ENCODE results near the gene MYOM1.

The MYOM1 gene

GRCh38 chr18:3256693-3257626 is 37.2 kb upstream of the MYOM1 start:
- Mint-ChIP-seq H3K4me1 (peaks cover 76% of the 10 kb centered on the region), H3K27me3 (no peaks in the 10 kb centered on the region), H3K4me3 (no peak overlapping the region), H3K36me3 (ENCODE audit: insufficient read depth) (peaks cover 68% of the 10 kb centered on the region), H3K9me3 (no peaks in the 10 kb centered on the region), H3K27ac (ENCODE audit: low read depth) (no peak overlapping the region)
- no peak for ATAC-seq (replicated peaks; ENCODE audit: extremely low read depth, poor library complexity, severe bottlenecking)
- DNase-seq (ENCODE audit: low spot score in 2 of 2), result no peak

- H3K4me1 Mint-ChIP-seq, result peaks cover 82% of the 10 kb centered on the region
- DNase-seq (ENCODE audit: low spot score in 2 of 2) (no peak), ATAC-seq (replicated peaks; ENCODE audit: extremely low read depth, poor library complexity, severe bottlenecking) (no peak)
- peak overlapping the region; percentile 16 for H3K27ac Mint-ChIP-seq (ENCODE audit: low read depth)
- H3K9me3 Mint-ChIP-seq, result no peaks in the 10 kb centered on the region
- peaks cover 60% of the 10 kb centered on the region for H3K36me3 Mint-ChIP-seq (ENCODE audit: insufficient read depth)
- H3K27me3 Mint-ChIP-seq, result no peaks in the 10 kb centered on the region
- H3K4me3 Mint-ChIP-seq, result no peak overlapping the region
Measured at GRCh38 chr18:3255611-3256165, 35.9 kb upstream of the MYOM1 start.

GRCh38 chr18:3254725-3255124 is 35.0 kb upstream of the MYOM1 start:
- peaks cover 67% of the 10 kb centered on the region for H3K36me3 Mint-ChIP-seq (ENCODE audit: insufficient read depth)
- no peaks in the 10 kb centered on the region for H3K9me3 Mint-ChIP-seq
- ATAC-seq (replicated peaks; ENCODE audit: extremely low read depth, poor library complexity, severe bottlenecking) (no peak), DNase-seq (ENCODE audit: low spot score in 2 of 2) (no peak)
- H3K27me3 Mint-ChIP-seq, result no peaks in the 10 kb centered on the region
- peak overlapping the region; percentile 4 for H3K4me3 Mint-ChIP-seq
- H3K27ac Mint-ChIP-seq (ENCODE audit: low read depth), result peak overlapping the region; percentile 55
- H3K4me1 Mint-ChIP-seq, result peaks cover 82% of the 10 kb centered on the region

GRCh38 chr18:3252843-3253242 is 33.1 kb upstream of the MYOM1 start:
- Mint-ChIP-seq H3K9me3 (no peaks in the 10 kb centered on the region), H3K27me3 (no peaks in the 10 kb centered on the region), H3K4me3 (peak overlapping the region; percentile 61), H3K4me1 (peaks cover 70% of the 10 kb centered on the region), H3K36me3 (ENCODE audit: insufficient read depth) (peaks cover 70% of the 10 kb centered on the region), H3K27ac (ENCODE audit: low read depth) (peak overlapping the region; percentile 55)
- ATAC-seq (replicated peaks; ENCODE audit: extremely low read depth, poor library complexity, severe bottlenecking) (no peak), DNase-seq (ENCODE audit: low spot score in 2 of 2) (no peak)

GRCh38 chr18:3251963-3252277 is 32.2 kb upstream of the MYOM1 start:
- ATAC-seq (replicated peaks; ENCODE audit: extremely low read depth, poor library complexity, severe bottlenecking), result no peak
- no peak for DNase-seq (ENCODE audit: low spot score in 2 of 2)

GRCh38 chr18:3251249-3251962 is 31.6 kb upstream of the MYOM1 start:
- Mint-ChIP-seq H3K27ac (ENCODE audit: low read depth) (peak overlapping the region; percentile 55), H3K36me3 (ENCODE audit: insufficient read depth) (peaks cover 68% of the 10 kb centered on the region), H3K9me3 (no peaks in the 10 kb centered on the region), H3K27me3 (no peaks in the 10 kb centered on the region), H3K4me1 (peaks cover 72% of the 10 kb centered on the region), H3K4me3 (peak overlapping the region; percentile 61)
- no peak for DNase-seq (ENCODE audit: low spot score in 2 of 2)
- ATAC-seq (replicated peaks; ENCODE audit: extremely low read depth, poor library complexity, severe bottlenecking), result no peak

More at GRCh38 chr18:3251963-3252277, 32.2 kb upstream of the MYOM1 start:
- H3K27me3 Mint-ChIP-seq, result no peaks in the 10 kb centered on the region
- peak overlapping the region; percentile 61 for H3K4me3 Mint-ChIP-seq
- H3K27ac Mint-ChIP-seq (ENCODE audit: low read depth), result peak overlapping the region; percentile 55
- H3K36me3 Mint-ChIP-seq (ENCODE audit: insufficient read depth), result peaks cover 69% of the 10 kb centered on the region
- H3K9me3 Mint-ChIP-seq, result no peaks in the 10 kb centered on the region
- H3K4me1 Mint-ChIP-seq, result peaks cover 67% of the 10 kb centered on the region

GRCh38 chr18:3250237-3251107 is 30.7 kb upstream of the MYOM1 start:
- ATAC-seq (replicated peaks; ENCODE audit: extremely low read depth, poor library complexity, severe bottlenecking) (no peak), DNase-seq (ENCODE audit: low spot score in 2 of 2) (no peak)
- Mint-ChIP-seq H3K36me3 (ENCODE audit: insufficient read depth) (peaks cover 62% of the 10 kb centered on the region), H3K27ac (ENCODE audit: low read depth) (peak overlapping the region; percentile 45), H3K4me3 (peak overlapping the region; percentile 87), H3K27me3 (no peaks in the 10 kb centered on the region), H3K4me1 (peaks cover 73% of the 10 kb centered on the region), H3K9me3 (no peaks in the 10 kb centered on the region)

- DNase-seq (ENCODE audit: low spot score in 2 of 2) (no peak), ATAC-seq (replicated peaks; ENCODE audit: extremely low read depth, poor library complexity, severe bottlenecking) (peak; percentile 3)
- Mint-ChIP-seq H3K36me3 (ENCODE audit: insufficient read depth) (peaks cover 46% of the 10 kb centered on the region), H3K27ac (ENCODE audit: low read depth) (peak overlapping the region; percentile 67), H3K27me3 (no peaks in the 10 kb centered on the region), H3K9me3 (no peaks in the 10 kb centered on the region), H3K4me3 (peak overlapping the region; percentile 87), H3K4me1 (peaks cover 65% of the 10 kb centered on the region)
Measured at GRCh38 chr18:3248658-3249359, 29.0 kb upstream of the MYOM1 start.

GRCh38 chr18:3248062-3248657 is 28.4 kb upstream of the MYOM1 start:
- Mint-ChIP-seq H3K4me1 (peaks cover 59% of the 10 kb centered on the region), H3K9me3 (no peaks in the 10 kb centered on the region), H3K36me3 (ENCODE audit: insufficient read depth) (peaks cover 40% of the 10 kb centered on the region), H3K27ac (ENCODE audit: low read depth) (peak overlapping the region; percentile 67), H3K27me3 (no peaks in the 10 kb centered on the region), H3K4me3 (peak overlapping the region; percentile 87)
- no peak for ATAC-seq (replicated peaks; ENCODE audit: extremely low read depth, poor library complexity, severe bottlenecking)
- DNase-seq (ENCODE audit: low spot score in 2 of 2), result no peak

GRCh38 chr18:3247240-3248061 is 27.7 kb upstream of the MYOM1 start, which contains the start of gene MYL12A:
MYL12A (plus strand) TSS chr18:3247801; CDS start chr18:3253248, 5,447 bp downstream.
- DNase-seq (ENCODE audit: low spot score in 2 of 2) (peak; percentile 77 to 80), ATAC-seq (replicated peaks; ENCODE audit: extremely low read depth, poor library complexity, severe bottlenecking) (peak; percentile 77)
- Mint-ChIP-seq H3K4me3 (peak within 1 kb of the TSS; percentile 87), H3K36me3 (ENCODE audit: insufficient read depth) (peaks cover 37% of the 10 kb centered on the region), H3K4me1 (peaks cover 51% of the 10 kb centered on the region), H3K27ac (ENCODE audit: low read depth) (peak within 1 kb of the TSS; percentile 67), H3K27me3 (no peaks in the 10 kb centered on the region), H3K9me3 (no peaks in the 10 kb centered on the region)
